ENCODE measurements around the gene HLA-DOA.

The HLA-DOA gene

GRCh38 chr6:32968093-32968866 lies 41.1 kb downstream of the HLA-DOA start, which contains the start of gene BRD2:
Gene BRD2 (plus strand): TSS chr6:32968594. CDS start chr6:32972899, 4,305 bp downstream.
- peak; percentile 93 for DNase-seq (ENCODE audit: extremely low read depth, low read depth)
- TF ChIP-seq CTCF (IDR thresholded peaks at IDR 0.05; ENCODE audit: low read depth, low read length) = no peak

GRCh38 chr6:32967151-32968091 lies 42.0 kb downstream of the HLA-DOA start:
- DNase-seq (ENCODE audit: extremely low read depth, low read depth) = no peak
- TF ChIP-seq CTCF (IDR thresholded peaks at IDR 0.05; ENCODE audit: low read depth, low read length) = peak; percentile 63

- no peak for TF ChIP-seq CTCF (IDR thresholded peaks at IDR 0.05; ENCODE audit: low read depth, low read length)
Measured at GRCh38 chr6:32964776-32965175, 44.6 kb downstream of the HLA-DOA start.

GRCh38 chr6:32963866-32964265 lies 45.5 kb downstream of the HLA-DOA start:
- no peak for DNase-seq (ENCODE audit: extremely low read depth, low read depth)
- TF ChIP-seq CTCF (IDR thresholded peaks at IDR 0.05; ENCODE audit: low read depth, low read length) = no peak

More at GRCh38 chr6:32964776-32965175, 44.6 kb downstream of the HLA-DOA start:
- DNase-seq (ENCODE audit: extremely low read depth, low read depth) = no peak

- no peak for TF ChIP-seq CTCF (IDR thresholded peaks at IDR 0.05; ENCODE audit: low read depth, low read length)
- no peak for DNase-seq (ENCODE audit: extremely low read depth, low read depth)
Measured at GRCh38 chr6:32962213-32962826, 47.1 kb downstream of the HLA-DOA start.

GRCh38 chr6:32960563-32960962 lies 48.8 kb downstream of the HLA-DOA start:
- no peak for DNase-seq (ENCODE audit: extremely low read depth, low read depth)
- TF ChIP-seq CTCF (IDR thresholded peaks at IDR 0.05; ENCODE audit: low read depth, low read length) = no peak

All from AG09319 (cell line).